Stimulated activated CD8-positive, alpha-beta memory T cell treated with anti-CD3 and anti-CD28 coated beads, Interleukin-4, amount 100 ng/mL, for 24 hours (primary cell): Measurements from ENCODE around the gene NR5A1.

Source experiments
- DNase-seq: peaks from one replicate; pipeline ENCODE4 v3.0.0-alpha.2; 2020; ENCODE audit warnings: low read depth

Gene NR5A1

GRCh38 chr9:124506931-124507879, at the start of gene NR5A1:
Gene NR5A1, minus strand, starts transcription at chr9:124507399. Its CDS starts 4,004 bp downstream, at chr9:124503395.
- no peak for DNase-seq

- no peak for DNase-seq
These were observed 47.8 kb upstream of the NR5A1 start for GRCh38 chr9:124555043-124555442.

DNA sequence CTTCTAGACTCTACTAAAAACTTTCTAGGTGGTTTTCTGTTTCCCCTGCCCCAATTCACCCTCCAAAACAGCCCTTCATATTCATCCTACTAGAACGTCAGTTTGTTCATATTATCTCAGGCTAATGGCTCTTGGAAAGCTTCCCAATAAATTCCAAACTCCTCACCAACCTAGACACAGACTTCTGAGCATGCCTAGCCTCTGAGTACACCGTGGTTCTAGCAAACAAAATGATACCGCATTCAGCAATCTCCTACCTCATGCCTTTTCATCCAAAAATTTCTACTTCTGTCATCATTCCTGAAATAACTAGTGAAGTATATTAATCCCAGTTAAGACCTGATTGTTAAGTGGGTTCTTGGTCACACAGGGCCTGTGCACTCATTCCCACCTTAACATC, 46.5 kb upstream of the NR5A1 start:
- no peak for DNase-seq

DNA sequence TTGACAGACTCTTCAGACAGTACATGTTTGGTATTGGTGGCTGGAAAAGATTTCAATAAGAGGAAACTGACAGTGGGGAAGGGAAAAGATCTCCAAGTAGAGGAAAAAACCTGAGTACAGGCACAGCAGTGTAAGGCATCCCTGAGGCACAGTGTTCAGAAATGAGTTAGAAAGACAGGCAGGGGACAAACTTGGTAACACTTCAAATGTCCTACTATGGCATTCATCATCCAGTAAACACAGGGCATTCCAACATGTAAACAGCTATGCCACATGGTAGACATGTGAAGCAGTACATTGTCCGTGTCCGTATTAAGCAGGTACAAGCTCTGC, 45.0 kb upstream of the NR5A1 start:
- DNase-seq: no peak

- DNase-seq: peak; percentile 7
These were observed 44.5 kb upstream of the NR5A1 start for GRCh38 chr9:124551472-124552272.

DNA sequence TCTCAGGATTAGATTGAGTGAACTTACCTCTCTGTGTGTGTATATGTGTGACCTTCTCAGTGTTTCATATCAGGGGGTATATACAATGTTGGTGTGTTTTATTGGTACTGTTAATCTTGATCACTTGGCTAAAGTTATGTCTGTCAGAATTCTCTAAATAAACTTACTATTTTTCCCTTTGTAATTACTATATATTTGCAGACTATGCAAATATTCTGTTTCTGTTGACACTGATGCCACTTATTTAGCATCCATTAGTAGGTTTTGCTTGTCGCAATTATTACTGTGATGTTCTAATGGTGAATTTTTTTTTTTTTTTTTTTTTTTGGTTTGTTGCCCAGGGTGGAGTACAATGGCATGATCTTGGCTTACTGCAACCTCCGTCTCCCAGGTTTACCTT, 42.9 kb upstream of the NR5A1 start:
- no peak for DNase-seq

GRCh38 chr9:124549016-124549415, 41.8 kb upstream of the NR5A1 start:
- DNase-seq: no peak

DNA sequence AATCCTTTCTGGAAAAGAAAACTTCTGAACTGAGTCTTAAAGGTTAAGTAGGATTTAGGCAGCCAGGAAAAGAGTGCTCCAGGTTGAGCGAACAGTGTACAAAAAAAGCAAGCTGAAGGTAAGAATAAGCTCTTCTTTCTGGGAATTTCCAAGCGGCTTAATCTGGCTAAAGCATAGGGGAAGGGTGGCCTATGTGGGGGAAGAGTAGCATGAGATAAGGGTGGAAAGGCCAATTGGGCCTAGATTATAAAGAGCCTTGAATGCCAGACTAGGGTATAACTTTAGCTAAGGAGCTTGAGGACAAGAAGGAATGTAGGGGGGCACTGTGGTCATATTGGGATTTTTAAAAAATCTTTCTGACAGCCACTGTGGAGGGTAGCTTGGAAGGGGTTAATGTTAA, 37.3 kb upstream of the NR5A1 start:
- no peak for DNase-seq

GRCh38 chr9:124541824-124542223, 34.6 kb upstream of the NR5A1 start:
- DNase-seq: no peak

DNA sequence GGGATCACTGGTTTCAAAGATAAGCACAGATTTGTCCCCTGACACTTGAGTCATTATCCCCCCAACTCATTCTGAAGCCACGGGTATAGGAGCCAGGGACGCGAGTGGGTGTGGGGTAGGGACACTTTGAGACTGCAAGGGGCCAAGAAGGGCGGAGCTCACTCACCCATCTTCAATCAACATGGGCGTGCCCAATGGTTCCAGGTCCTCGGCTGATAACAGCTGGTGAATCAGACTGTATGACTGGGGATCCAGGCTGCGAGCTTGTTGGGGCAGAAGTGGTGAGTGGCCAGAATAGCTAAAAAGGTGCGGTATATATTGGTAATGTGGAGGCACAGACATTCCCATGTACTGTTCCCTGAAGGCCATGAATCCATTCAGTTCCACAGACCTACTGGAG, 30.7 kb upstream of the NR5A1 start:
- DNase-seq: no peak

- no peak for DNase-seq
These were observed 28.6 kb upstream of the NR5A1 start for GRCh38 chr9:124535846-124536245.

DNA sequence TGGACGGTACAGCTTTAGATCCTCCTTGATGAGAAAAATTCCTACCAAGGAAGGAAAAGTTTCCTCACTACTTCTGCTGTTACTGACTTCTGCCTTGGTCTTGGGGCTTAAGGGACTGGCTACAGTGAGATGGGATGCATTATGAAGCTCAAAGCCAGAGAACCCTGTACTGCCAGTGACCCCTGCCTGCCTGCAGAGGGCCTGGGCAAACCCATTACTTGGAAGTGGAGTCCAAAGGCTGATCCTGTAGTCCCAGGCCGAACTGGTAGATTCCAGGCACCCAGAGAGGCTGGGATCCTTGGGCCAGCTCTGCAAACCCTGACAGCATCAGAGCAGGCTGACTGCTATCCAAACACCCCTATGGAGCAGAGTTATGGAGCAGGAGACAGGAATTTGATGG, 25.7 kb upstream of the NR5A1 start:
- DNase-seq: no peak

GRCh38 chr9:124531115-124531514, 23.9 kb upstream of the NR5A1 start:
- no peak for DNase-seq

DNA sequence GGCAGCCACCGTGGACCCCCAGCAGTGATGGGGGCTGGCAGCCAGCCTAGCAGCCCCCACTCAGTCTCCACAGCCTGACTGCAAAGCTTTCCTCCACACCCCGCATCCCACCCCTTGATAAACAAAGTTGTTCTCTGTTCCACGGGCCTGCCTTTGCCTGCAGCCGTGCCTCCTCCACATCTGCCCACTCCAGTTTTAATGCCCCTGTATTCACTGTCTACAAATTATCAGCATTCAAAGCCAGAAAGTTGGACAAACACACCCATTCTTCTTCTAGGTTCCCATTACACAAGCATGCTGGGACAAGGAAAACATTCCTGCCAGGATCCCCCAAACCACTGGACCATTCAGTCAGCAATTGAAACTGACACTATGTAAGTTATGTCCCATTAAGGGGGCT, 23.0 kb upstream of the NR5A1 start:
- no peak for DNase-seq

DNA sequence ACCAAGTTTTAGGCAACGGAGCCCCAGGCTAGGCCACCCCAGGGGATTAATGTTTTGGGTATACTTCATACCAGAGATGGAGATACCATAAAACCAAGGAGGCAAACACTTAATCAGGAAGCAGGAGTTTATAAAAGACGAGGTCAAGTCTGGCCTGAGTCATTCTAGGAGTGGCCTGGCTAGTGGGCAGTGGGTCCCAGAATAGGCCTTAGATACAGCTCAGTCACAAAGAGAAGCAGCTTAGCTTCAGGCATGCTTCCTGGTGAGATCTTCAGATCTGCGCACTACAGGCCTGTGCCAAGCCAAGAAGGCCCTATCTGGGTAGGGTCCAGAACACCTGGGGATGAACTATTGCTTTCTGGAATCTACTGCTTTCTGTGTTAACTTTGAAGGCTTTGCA, 20.6 kb upstream of the NR5A1 start:
- DNase-seq: no peak

DNA sequence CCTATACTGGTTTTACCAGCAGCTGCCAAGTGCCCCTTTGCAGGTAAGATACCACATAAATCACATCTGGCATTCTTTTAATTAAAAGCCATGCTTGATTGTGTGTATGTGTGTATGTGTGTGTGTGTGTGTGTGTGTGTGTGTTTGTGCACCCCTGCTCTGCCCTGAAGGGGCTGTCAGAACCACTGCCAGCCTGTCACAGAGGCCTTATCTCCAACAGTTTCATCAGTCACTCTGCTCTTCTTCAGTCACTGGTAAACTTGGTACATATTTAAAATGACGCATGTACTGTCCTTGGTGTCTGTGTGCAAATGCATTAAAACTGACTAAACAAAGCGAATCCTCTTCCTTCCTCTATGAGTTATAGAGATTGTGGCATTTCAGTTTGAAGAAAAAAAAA, 19.0 kb upstream of the NR5A1 start:
- no peak for DNase-seq

DNA sequence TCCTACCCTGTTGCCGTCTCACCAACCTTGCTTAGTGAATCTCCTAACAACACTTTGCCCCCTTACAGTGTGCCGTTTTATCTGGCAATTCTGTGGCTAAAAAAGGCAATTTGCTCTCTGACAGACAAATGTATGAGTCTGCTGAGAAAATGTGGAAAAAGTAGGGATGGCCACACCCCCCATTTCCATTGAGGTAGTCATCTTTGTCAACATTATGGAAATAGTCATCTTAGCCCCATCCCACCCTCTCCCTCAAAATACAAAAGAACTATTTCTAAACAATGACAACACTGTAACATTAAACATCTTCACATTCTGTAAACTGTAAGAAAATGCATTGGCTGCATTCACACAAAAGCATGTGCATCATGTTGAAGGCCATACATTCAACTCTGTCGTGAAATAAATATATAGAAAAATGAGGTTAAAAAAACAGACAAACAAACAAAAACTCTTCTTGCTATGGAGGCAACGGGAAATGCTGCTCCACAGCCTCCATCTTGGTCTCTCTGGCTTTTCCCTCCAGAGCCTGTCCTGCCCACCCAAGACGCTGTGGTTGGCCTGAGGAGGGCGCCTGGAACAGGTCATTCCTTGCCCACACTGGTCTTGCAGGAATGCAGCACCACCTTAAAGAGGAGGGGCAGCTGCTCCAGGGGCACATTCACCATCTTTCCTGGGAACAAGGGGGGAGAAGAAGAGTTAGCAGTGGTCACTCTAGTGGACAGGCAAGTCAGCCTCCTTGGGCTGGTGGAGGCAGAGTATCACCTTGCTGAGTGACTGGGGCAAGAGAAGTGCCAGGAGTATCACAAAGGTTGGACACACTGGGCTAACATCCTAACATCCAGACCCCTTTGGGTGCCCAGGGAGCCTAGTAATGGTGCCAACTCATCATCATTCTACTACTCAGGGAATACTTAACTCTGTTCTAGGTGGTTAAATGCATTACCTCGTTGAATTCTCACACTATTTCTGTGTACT, 15.2 kb upstream of the NR5A1 start:
- no peak for DNase-seq

- no peak for DNase-seq
These were observed 13.9 kb upstream of the NR5A1 start for GRCh38 chr9:124521142-124521541.

DNA sequence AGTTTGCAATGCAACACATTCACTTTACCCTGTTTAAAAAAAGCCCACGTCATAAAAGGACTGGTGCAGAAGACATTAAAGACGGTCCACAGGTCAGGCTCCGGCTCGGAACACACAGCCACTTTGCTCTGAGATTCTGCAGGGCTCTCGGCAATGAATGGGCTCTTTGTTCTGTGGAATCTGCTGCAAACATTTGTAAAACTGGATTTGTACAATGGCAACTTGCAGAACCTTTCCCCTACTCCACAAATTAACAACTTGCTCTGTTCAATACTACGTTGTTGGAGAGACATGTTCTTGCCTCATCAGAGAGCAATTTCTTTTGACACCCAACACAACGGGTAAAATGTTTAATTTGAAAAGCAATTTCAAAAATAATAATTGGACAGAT, 13.0 kb upstream of the NR5A1 start:
- no peak for DNase-seq

GRCh38 chr9:124518116-124518515, 10.9 kb upstream of the NR5A1 start:
- DNase-seq: no peak

GRCh38 chr9:124517600-124517999, 10.4 kb upstream of the NR5A1 start:
- no peak for DNase-seq

DNA sequence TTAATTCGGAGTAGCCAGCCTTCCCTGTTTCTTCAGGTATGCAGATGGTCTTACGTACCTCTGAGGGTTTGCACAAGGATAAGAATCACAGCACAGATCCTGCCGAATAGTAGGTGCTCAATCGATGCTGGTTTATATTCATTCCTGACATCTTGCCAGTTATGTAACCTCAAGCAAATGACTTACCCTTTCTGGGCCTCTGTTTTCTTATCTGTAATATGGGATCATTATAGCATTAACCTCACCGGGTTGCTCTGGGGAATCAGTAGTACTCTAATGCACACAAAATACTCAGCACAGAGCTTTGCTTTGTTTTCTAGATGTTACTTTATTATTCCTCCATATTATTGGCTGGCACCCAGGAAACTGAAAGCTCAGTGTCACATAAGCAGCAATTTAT, 7.7 kb upstream of the NR5A1 start:
- DNase-seq: no peak
